SU-DHL-6 (cell line): Measurements from ENCODE around the gene POLR3G.

Experiments
- H2AFZ ChIP-seq: fragments of 200-600 bp; sonication (generic); 2 replicates; pipeline ENCODE4 v1.6.1; 2014; ENCODE audit warnings: low read depth, mild to moderate bottlenecking, moderate library complexity, mixed read lengths, antibody characterized with exemption, low read length; ENCODE audit not compliant: severe bottlenecking
- H3F3A ChIP-seq: fragments of 200-600 bp; shearing (Covaris generic); 2 replicates; pipeline ENCODE4 v1.6.0; 2016; ENCODE audit warnings: antibody characterized with exemption, mild to moderate bottlenecking; ENCODE audit not compliant: insufficient read depth
- H3K27ac ChIP-seq: fragments of 200-600 bp; sonication (generic); 2 replicates; pipeline ENCODE4 v1.5.1; 2016; ENCODE audit warnings: low read depth, mild to moderate bottlenecking, low read length, moderate library complexity, mixed read lengths
- H3K27me3 ChIP-seq: fragments of 200-600 bp; sonication (generic), shearing (Covaris generic); 2 replicates; pipeline ENCODE4 v1.6.0; 2014; ENCODE audit warnings: mild to moderate bottlenecking, low read length
- H3K36me3 ChIP-seq: fragments of 200-600 bp; sonication (generic); 2 replicates; pipeline ENCODE4 v1.6.1; 2014; ENCODE audit warnings: mild to moderate bottlenecking, low read length, mixed read lengths
- H3K4me2 ChIP-seq: fragments of 300-600, 200-600 bp; shearing (Covaris generic), sonication (generic); 2 replicates; pipeline ENCODE4 v1.6.0; 2014; ENCODE audit warnings: low read length, low read depth, mild to moderate bottlenecking; ENCODE audit not compliant: poor library complexity, severe bottlenecking
- H3K4me3 ChIP-seq: fragments of 200-600 bp; sonication (generic); 2 replicates; pipeline ENCODE4 v1.5.1; 2014; ENCODE audit warnings: antibody characterized with exemption, low read length, mild to moderate bottlenecking, mixed read lengths; ENCODE audit not compliant: insufficient read depth, poor library complexity, severe bottlenecking
- H3K79me2 ChIP-seq: fragments of 200-600 bp; sonication (generic); 2 replicates; pipeline ENCODE4 v1.6.1; 2014; ENCODE audit warnings: mild to moderate bottlenecking, low read length, moderate library complexity; ENCODE audit not compliant: insufficient read depth
- H3K9ac ChIP-seq: fragments of 200-600 bp; sonication (generic); 2 replicates; pipeline ENCODE4 v1.7.0; 2014; ENCODE audit warnings: mild to moderate bottlenecking, low read length
- H3K9me2 ChIP-seq: fragments of 200-600 bp; sonication (generic); replicated peaks from 2 replicates; pipeline ENCODE4 v1.6.1; 2014; ENCODE audit warnings: low read length; ENCODE audit not compliant: insufficient read depth
- H3K9me3 ChIP-seq: fragments of 200-600 bp; sonication (generic); 2 replicates; pipeline ENCODE4 v1.6.1; 2014; ENCODE audit warnings: low read length, mixed read lengths; ENCODE audit not compliant: insufficient read depth
- H4K20me1 ChIP-seq: fragments of 200-600 bp; sonication (generic); 2 replicates; pipeline ENCODE4 v1.6.1; 2014; ENCODE audit warnings: low read depth, mild to moderate bottlenecking, antibody characterized with exemption, low read length, moderate library complexity, mixed read lengths
- EZH2phosphoT487 ChIP-seq: fragments of 200-600 bp; sonication (generic), shearing (Covaris generic); conservative IDR thresholded peaks from 2 replicates; pipeline ENCODE4 v1.6.1; 2018; ENCODE audit warnings: mild to moderate bottlenecking, antibody characterized with exemption, low read length, moderate library complexity, mixed read lengths
- TF ChIP-seq, protein P1 (sequence below): fragments of 200-600 bp; sonication (generic); IDR thresholded peaks from one replicate; pipeline ENCODE4 v1.5.1; 2017; ENCODE audit warnings: antibody characterized with exemption, mild to moderate bottlenecking, low read length, moderate library complexity; ENCODE audit not compliant: insufficient read depth, poor library complexity, severe bottlenecking

Gene POLR3G

DNA sequence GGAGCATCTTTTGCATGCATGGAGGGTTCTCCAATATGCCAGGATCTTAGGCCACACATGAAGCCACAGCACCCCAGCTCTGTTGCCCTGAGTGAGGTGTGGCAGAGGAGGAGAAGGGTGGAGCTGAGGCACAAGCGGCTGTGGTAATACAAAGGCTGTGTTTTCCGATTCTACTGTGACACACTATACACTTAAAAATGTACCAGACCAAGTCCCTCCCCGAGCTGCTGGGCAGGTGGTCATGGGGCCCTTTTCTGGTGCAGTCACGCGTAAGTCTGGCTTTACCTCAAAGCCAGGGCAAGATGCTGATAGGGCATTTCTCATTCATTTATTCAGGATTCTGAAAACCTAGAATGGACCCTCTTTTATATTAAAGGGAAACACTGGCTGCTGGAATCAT is 87.7 kb downstream of the POLR3G start:
- H3F3A ChIP-seq = no peaks in the 10 kb centered on the region
- no peak for TF ChIP-seq EZH2phosphoT487
- TF ChIP-seq, protein P1, sequence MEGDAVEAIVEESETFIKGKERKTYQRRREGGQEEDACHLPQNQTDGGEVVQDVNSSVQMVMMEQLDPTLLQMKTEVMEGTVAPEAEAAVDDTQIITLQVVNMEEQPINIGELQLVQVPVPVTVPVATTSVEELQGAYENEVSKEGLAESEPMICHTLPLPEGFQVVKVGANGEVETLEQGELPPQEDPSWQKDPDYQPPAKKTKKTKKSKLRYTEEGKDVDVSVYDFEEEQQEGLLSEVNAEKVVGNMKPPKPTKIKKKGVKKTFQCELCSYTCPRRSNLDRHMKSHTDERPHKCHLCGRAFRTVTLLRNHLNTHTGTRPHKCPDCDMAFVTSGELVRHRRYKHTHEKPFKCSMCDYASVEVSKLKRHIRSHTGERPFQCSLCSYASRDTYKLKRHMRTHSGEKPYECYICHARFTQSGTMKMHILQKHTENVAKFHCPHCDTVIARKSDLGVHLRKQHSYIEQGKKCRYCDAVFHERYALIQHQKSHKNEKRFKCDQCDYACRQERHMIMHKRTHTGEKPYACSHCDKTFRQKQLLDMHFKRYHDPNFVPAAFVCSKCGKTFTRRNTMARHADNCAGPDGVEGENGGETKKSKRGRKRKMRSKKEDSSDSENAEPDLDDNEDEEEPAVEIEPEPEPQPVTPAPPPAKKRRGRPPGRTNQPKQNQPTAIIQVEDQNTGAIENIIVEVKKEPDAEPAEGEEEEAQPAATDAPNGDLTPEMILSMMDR = no peak
- H3K9me2 ChIP-seq = no peaks in the 10 kb centered on the region
- no peaks in the 10 kb centered on the region for H3K79me2 ChIP-seq
- no peaks in the 10 kb centered on the region for H4K20me1 ChIP-seq
- no peak overlapping the region for H3K4me3 ChIP-seq
- no peak overlapping the region for H3K4me2 ChIP-seq
- H3K9ac ChIP-seq = no peak overlapping the region
- H3K9me3 ChIP-seq = no peaks in the 10 kb centered on the region
- H3K36me3 ChIP-seq = no peaks in the 10 kb centered on the region
- no peak overlapping the region for H3K27ac ChIP-seq
- H2AFZ ChIP-seq = no peak overlapping the region
- no peaks in the 10 kb centered on the region for H3K27me3 ChIP-seq

DNA sequence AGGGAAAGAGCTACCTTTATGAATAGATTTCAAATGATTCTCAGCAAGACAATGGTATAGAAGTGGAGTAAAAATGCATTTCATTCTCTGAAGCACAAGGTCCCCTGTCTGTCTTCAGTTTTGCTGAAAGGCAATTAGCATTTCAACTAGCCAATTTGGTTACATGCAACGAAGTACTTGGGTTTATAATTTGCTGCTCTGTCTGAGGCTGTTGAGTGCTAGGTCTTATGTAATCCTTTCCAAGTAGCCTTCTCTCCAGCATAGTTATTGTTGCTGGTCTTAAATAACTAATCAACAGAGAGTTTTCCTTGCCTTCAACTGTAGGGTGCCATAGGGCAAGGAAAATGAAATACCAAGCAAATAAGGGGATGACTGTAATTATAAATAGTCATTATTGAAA is 88.4 kb downstream of the POLR3G start:
- Histone ChIP-seq H3K27ac (no peak overlapping the region), H3K4me3 (no peak overlapping the region), H3K36me3 (no peaks in the 10 kb centered on the region), H3K9ac (no peak overlapping the region), H3K27me3 (no peaks in the 10 kb centered on the region), H3K9me2 (no peaks in the 10 kb centered on the region), H3K4me2 (no peak overlapping the region), H2AFZ (no peak overlapping the region), H3K79me2 (no peaks in the 10 kb centered on the region), H4K20me1 (no peaks in the 10 kb centered on the region), H3F3A (no peaks in the 10 kb centered on the region), H3K9me3 (no peaks in the 10 kb centered on the region)
- TF ChIP-seq, protein P1 = no peak
- TF ChIP-seq EZH2phosphoT487 = no peak
